OCI-LY1 (cell line): ENCODE results near the gene HSPA9.

ENCODE experiments used
- H2AFZ ChIP-seq: fragments of 200-600 bp; sonication (generic), shearing (Covaris generic); 2 replicates; pipeline ENCODE4 v1.6.0; 2014; ENCODE audit warnings: antibody characterized with exemption, mild to moderate bottlenecking, low read length
- H3F3A ChIP-seq: fragments of 200-600 bp; sonication (generic), shearing (Covaris generic); 2 replicates; pipeline ENCODE4 v1.6.0; 2014; ENCODE audit warnings: mild to moderate bottlenecking, antibody characterized with exemption, low read length, moderate library complexity; ENCODE audit not compliant: insufficient read depth
- H3K27ac ChIP-seq: fragments of 200-600 bp; sonication (generic); 2 replicates; pipeline ENCODE4 v1.5.1; 2014; ENCODE audit warnings: low read length, mixed run types, mild to moderate bottlenecking, low read depth; ENCODE audit not compliant: poor library complexity, severe bottlenecking
- H3K27me3 ChIP-seq: fragments of 200-600 bp; sonication (generic); 2 replicates; pipeline ENCODE4 v1.6.0; 2014; ENCODE audit warnings: antibody characterized with exemption, mild to moderate bottlenecking, low read length, moderate library complexity; ENCODE audit not compliant: insufficient read depth
- H3K36me3 ChIP-seq: fragments of 200-600 bp; sonication (generic); 2 replicates; pipeline ENCODE4 v1.6.1; 2014; ENCODE audit warnings: mild to moderate bottlenecking, antibody characterized with exemption, low read length, moderate library complexity, mixed read lengths; ENCODE audit not compliant: insufficient read depth
- H3K4me1 ChIP-seq: fragments of 200-600 bp; sonication (generic); 2 replicates; pipeline ENCODE4 v1.5.1; 2014; ENCODE audit warnings: mild to moderate bottlenecking, low read length, moderate library complexity; ENCODE audit not compliant: insufficient read depth, severe bottlenecking
- H3K4me2 ChIP-seq: fragments of 200-600 bp; sonication (generic), shearing (Covaris generic); 2 replicates; pipeline ENCODE4 v1.6.1; 2014; ENCODE audit warnings: low read length
- H3K4me3 ChIP-seq: fragments of 200-600 bp; sonication (generic); 2 replicates; pipeline ENCODE4 v1.5.1; 2014; ENCODE audit warnings: low read length, low read depth, mild to moderate bottlenecking, mixed read lengths; ENCODE audit not compliant: poor library complexity, severe bottlenecking
- H3K79me2 ChIP-seq: fragments of 200-600 bp; shearing (Covaris generic); 2 replicates; pipeline ENCODE4 v1.6.1; 2016; ENCODE audit warnings: mixed run types, low read length, mixed read lengths; ENCODE audit not compliant: insufficient read depth
- H3K9ac ChIP-seq: fragments of 200-600 bp; sonication (generic), shearing (Covaris generic); 2 replicates; pipeline ENCODE4 v1.6.1; 2014; ENCODE audit warnings: mild to moderate bottlenecking, low read length, mixed read lengths
- H3K9me2 ChIP-seq: fragments of 200-600 bp; sonication (generic), shearing (Covaris generic); 2 replicates; pipeline ENCODE4 v1.6.1; 2014; ENCODE audit warnings: low read depth, mild to moderate bottlenecking, low read length, mixed read lengths
- H3K9me3 ChIP-seq: fragments of 200-600 bp; shearing (Covaris generic); 2 replicates; pipeline ENCODE4 v1.6.1; 2014; ENCODE audit warnings: low read length, mixed read lengths
- H4K20me1 ChIP-seq: fragments of 200-600 bp; sonication (generic), shearing (Covaris generic); 2 replicates; pipeline ENCODE4 v1.6.0; 2016; ENCODE audit warnings: mild to moderate bottlenecking, low read length; ENCODE audit not compliant: insufficient read depth
- EZH2 ChIP-seq: fragments of 200-600 bp; sonication (generic), shearing (Covaris generic); IDR thresholded peaks from 2 replicates; pipeline ENCODE4 v1.8.0; 2017; ENCODE audit warnings: borderline replicate concordance, mixed run types, mild to moderate bottlenecking, antibody characterized with exemption, low read length, moderate library complexity, mixed read lengths
- TF ChIP-seq, protein P1 (sequence below): fragments of 200-600 bp; sonication (generic), shearing (Covaris generic); IDR thresholded peaks from 2 replicates; pipeline ENCODE4 v1.5.1; 2017; ENCODE audit warnings: mild to moderate bottlenecking, antibody characterized with exemption, low read length, moderate library complexity, mixed read lengths

The HSPA9 gene

DNA sequence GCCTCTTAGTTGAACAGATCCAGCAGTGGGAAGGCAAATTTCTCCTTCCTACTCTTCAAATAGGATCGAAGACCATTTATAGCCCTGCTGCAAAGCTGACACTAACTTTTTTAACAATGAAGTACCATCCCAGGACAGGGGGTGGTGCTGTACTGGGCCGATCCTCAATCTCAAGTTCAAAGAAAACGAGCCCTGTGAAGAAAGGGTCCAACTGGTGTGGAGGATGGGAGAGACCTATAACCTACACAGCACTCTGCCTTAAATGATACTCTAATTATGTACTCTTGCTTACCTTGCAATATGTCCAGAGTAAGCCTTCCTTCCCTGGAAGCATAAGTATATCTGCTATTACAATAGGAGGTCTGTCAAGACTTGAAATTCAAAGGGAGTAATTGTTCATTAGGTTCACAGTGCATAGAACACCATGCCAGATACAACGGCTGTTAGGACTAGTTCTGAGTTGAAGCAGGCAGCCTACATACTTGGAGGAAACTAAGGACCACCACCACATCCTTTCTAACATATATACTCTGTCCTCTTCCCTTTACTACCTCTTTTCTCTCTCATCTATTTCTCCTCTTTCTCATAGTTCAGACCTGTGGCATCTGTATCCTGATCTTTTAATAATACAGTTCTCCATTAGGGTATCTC is 38.4 kb downstream of the HSPA9 start:
- no peak overlapping the region for H3K4me3 ChIP-seq
- H3K4me2 ChIP-seq = no peak overlapping the region
- no peaks in the 10 kb centered on the region for H3K9me2 ChIP-seq
- H3K79me2 ChIP-seq = peaks cover 91% of the 10 kb centered on the region
- H3K9ac ChIP-seq = no peak overlapping the region
- no peak overlapping the region for H2AFZ ChIP-seq
- H3K27me3 ChIP-seq = no peaks in the 10 kb centered on the region
- H3K9me3 ChIP-seq = no peaks in the 10 kb centered on the region
- H3F3A ChIP-seq = no peaks in the 10 kb centered on the region; the same call in 1 of the 2 replicates
- no peak for TF ChIP-seq EZH2
- TF ChIP-seq, protein P1, sequence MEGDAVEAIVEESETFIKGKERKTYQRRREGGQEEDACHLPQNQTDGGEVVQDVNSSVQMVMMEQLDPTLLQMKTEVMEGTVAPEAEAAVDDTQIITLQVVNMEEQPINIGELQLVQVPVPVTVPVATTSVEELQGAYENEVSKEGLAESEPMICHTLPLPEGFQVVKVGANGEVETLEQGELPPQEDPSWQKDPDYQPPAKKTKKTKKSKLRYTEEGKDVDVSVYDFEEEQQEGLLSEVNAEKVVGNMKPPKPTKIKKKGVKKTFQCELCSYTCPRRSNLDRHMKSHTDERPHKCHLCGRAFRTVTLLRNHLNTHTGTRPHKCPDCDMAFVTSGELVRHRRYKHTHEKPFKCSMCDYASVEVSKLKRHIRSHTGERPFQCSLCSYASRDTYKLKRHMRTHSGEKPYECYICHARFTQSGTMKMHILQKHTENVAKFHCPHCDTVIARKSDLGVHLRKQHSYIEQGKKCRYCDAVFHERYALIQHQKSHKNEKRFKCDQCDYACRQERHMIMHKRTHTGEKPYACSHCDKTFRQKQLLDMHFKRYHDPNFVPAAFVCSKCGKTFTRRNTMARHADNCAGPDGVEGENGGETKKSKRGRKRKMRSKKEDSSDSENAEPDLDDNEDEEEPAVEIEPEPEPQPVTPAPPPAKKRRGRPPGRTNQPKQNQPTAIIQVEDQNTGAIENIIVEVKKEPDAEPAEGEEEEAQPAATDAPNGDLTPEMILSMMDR = peak; percentile 54
- H3K27ac ChIP-seq = no peak overlapping the region
- H3K36me3 ChIP-seq = peaks cover 77% of the 10 kb centered on the region
- H4K20me1 ChIP-seq = peaks cover 3% of the 10 kb centered on the region; the same call in 1 of the 2 replicates
- peaks cover 28% of the 10 kb centered on the region for H3K4me1 ChIP-seq

GRCh38 chr5:138536215-138536614 is 39.0 kb downstream of the HSPA9 start:
- Histone ChIP-seq H3K27ac (no peak overlapping the region), H3K9me3 (no peaks in the 10 kb centered on the region), H3K4me2 (no peak overlapping the region), H3K4me3 (no peak overlapping the region), H3K36me3 (peaks cover 77% of the 10 kb centered on the region), H3K27me3 (no peaks in the 10 kb centered on the region), H3K9ac (no peak overlapping the region), H3F3A (no peaks in the 10 kb centered on the region; the same call in 1 of the 2 replicates), H3K79me2 (peaks cover 90% of the 10 kb centered on the region), H3K9me2 (no peaks in the 10 kb centered on the region), H3K4me1 (peaks cover 22% of the 10 kb centered on the region), H4K20me1 (peaks cover 3% of the 10 kb centered on the region; the same call in 1 of the 2 replicates), H2AFZ (no peak overlapping the region)
- TF ChIP-seq, protein P1 = no peak
- no peak for TF ChIP-seq EZH2

DNA sequence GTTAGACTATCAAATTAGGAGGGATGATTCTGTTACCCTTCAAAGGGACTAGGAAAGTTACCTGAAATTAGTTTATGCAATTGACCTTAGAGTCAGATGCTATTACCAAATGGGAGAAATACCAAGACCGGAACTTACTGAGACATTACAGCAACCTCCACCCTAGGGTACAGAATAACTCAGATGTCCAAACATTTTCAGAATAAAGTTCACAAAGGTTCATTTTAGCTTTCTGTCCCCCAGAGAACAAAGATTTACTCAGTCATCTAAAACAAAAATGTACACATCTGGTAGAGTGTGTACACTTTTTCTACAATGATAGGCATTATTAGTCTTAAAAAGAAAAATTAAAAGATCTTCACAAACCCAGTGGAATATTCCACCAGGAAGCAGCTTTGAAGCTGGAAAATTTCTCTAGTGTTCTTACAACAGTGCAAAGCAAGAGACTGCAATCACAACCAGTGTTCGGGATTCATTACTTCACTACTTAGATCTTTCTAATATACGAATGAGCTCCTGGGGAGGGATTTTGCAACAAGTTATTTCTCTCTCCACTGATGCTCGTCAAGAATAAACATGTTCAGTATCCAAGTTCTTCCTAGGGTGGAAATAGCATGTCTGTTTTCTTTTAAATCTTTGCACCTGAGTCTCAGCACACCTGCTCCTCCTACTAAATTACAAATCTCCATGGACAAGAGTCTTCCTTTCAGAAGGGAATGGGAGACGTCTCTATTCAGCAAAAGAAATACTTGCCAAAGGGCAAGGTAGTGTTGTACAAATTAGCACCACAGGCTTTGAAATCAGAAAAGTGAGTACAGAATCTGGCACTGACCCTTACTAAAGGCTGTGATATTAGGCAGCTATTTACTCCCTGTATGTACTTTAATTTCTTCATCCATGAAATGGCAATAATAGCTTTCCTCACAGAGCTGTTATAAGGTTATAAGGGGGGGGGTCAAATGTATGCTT is 40.9 kb downstream of the HSPA9 start:
- Histone ChIP-seq H3K36me3 (peaks cover 69% of the 10 kb centered on the region), H3K79me2 (peaks cover 89% of the 10 kb centered on the region), H3F3A (no peaks in the 10 kb centered on the region; the same call in 1 of the 2 replicates), H3K4me1 (peaks cover 4% of the 10 kb centered on the region), H3K9me2 (no peaks in the 10 kb centered on the region), H3K9me3 (no peaks in the 10 kb centered on the region), H3K27ac (no peak overlapping the region), H3K4me3 (no peak overlapping the region), H2AFZ (no peak overlapping the region), H3K4me2 (no peak overlapping the region), H3K27me3 (no peaks in the 10 kb centered on the region), H4K20me1 (peaks cover 3% of the 10 kb centered on the region; the same call in 1 of the 2 replicates), H3K9ac (no peak overlapping the region)
- no peak for TF ChIP-seq EZH2
